Mammary epithelial cell (primary cell): ENCODE data around the gene SYMPK.

Experiments used
- CTCF ChIP-seq, 2 donors: IDR thresholded peaks in 1 of 2; conservative IDR thresholded peaks in 1 of 2; 2 replicates each; pipeline ENCODE4 v1.5.1; 2011 to 2012; ENCODE audit warnings: inconsistent platforms in 2 of 2, low read length in 2 of 2, mild to moderate bottlenecking in 2 of 2, control low read depth in 1 of 2, low read depth in 1 of 2; ENCODE audit not compliant: insufficient read depth in 1 of 2; ENCODE audit errors: extremely low read depth in 1 of 2
- EZH2 ChIP-seq: IDR thresholded peaks from 2 replicates; pipeline ENCODE4 v1.6.1; 2012; ENCODE audit warnings: low read length, inconsistent platforms, borderline replicate concordance

GRCh38 chr19:45876411-45877197 is 13.7 kb upstream of the SYMPK start:
- TF ChIP-seq CTCF (conservative IDR thresholded peaks at IDR 0.05 in 1 of 2, IDR thresholded peaks at IDR 0.05 in 1 of 2; ENCODE audit: extremely low read depth in 1 of 2, insufficient read depth in 1 of 2, low read depth in 1 of 2, low read length in 2 of 2): no peak
- TF ChIP-seq EZH2: no peak
